ENCODE data around the gene DNAJC15.

DNAJC15 gene

GRCh38 chr13:43077461-43077860, 54.1 kb downstream of the DNAJC15 start:
- no peak overlapping the region for H4K91ac ChIP-seq (ENCODE audit: low read depth, low read length, poor library complexity)
- no peak overlapping the region for H3K14ac ChIP-seq (ENCODE audit: low read length)
- no peak overlapping the region for H2AFZ ChIP-seq (ENCODE audit: low read length)
- H3K4ac ChIP-seq (ENCODE audit: low read length): no peak overlapping the region
- no peak overlapping the region for H3K18ac ChIP-seq (ENCODE audit: low read length)
- no CpG with 5 or more reads among the region's 1 CpG for WGBS, 2 donors (ENCODE audit: extremely low coverage in 2 of 2, insufficient read length in 2 of 2, insufficient replicate concordance in 1 of 2)
- no peaks in the 10 kb centered on the region for H3K9me3 ChIP-seq (replicated peaks in 1 of 2; ENCODE audit: control insufficient read depth in 2 of 2, insufficient read depth in 1 of 2, low read depth in 1 of 2, low read length in 2 of 2)
- H2BK12ac ChIP-seq (ENCODE audit: low read length): no peak overlapping the region
- H3K23ac ChIP-seq (ENCODE audit: low read depth, low read length, poor library complexity): no peak overlapping the region
- H3K4me2 ChIP-seq (ENCODE audit: insufficient read depth, low read length, poor library complexity, severe bottlenecking): no peak overlapping the region
- H3K36me3 ChIP-seq (replicated peaks in 1 of 2; ENCODE audit: control insufficient read depth in 2 of 2, insufficient read depth in 2 of 2, low read length in 2 of 2): no peaks in the 10 kb centered on the region
- no peak for DNase-seq (ENCODE audit: low spot score)
- H2AK5ac ChIP-seq (ENCODE audit: low read depth, low read length): no peak overlapping the region
- H2BK120ac ChIP-seq (ENCODE audit: low read depth, low read length): no peak overlapping the region
- no peak overlapping the region for H3K4me3 ChIP-seq (ENCODE audit: low read length in 2 of 2)
- no peak overlapping the region for H4K8ac ChIP-seq (ENCODE audit: low read depth, low read length)
- no peak overlapping the region for H2BK5ac ChIP-seq (ENCODE audit: low read length)
- no peaks in the 10 kb centered on the region for H3K79me1 ChIP-seq (ENCODE audit: low read depth, low read length)
- no peak overlapping the region for H2BK15ac ChIP-seq (ENCODE audit: low read length)
- H3K4me1 ChIP-seq (ENCODE audit: control insufficient read depth in 2 of 2, insufficient read depth in 1 of 2, low read depth in 1 of 2, low read length in 2 of 2): peaks cover 10 to 12% of the 10 kb centered on the region in 2 donors
- no peak overlapping the region for H3K9ac ChIP-seq (ENCODE audit: low read depth, low read length, poor library complexity)
- H3K27me3 ChIP-seq (ENCODE audit: control insufficient read depth in 3 of 3, insufficient read depth in 3 of 3, low read depth in 1 of 3, low read length in 3 of 3): no peaks in the 10 kb centered on the region
- H3K27ac ChIP-seq (replicated peaks; ENCODE audit: low read length): peak overlapping the region; percentile 40

GRCh38 chr13:43077906-43078305, 54.5 kb downstream of the DNAJC15 start:
- WGBS, 2 donors (ENCODE audit: extremely low coverage in 2 of 2, insufficient read length in 2 of 2, insufficient replicate concordance in 1 of 2): no CpG with 5 or more reads among the region's 4 CpGs
- H2BK12ac ChIP-seq (ENCODE audit: low read length): no peak overlapping the region
- no peak overlapping the region for H3K4ac ChIP-seq (ENCODE audit: low read length)
- no peak overlapping the region for H3K14ac ChIP-seq (ENCODE audit: low read length)
- no peak overlapping the region for H2BK5ac ChIP-seq (ENCODE audit: low read length)
- DNase-seq (ENCODE audit: low spot score): no peak
- no peak overlapping the region for H3K9ac ChIP-seq (ENCODE audit: low read depth, low read length, poor library complexity)
- no peak overlapping the region for H3K4me2 ChIP-seq (ENCODE audit: insufficient read depth, low read length, poor library complexity, severe bottlenecking)
- no peaks in the 10 kb centered on the region for H3K27me3 ChIP-seq (ENCODE audit: control insufficient read depth in 3 of 3, insufficient read depth in 3 of 3, low read depth in 1 of 3, low read length in 3 of 3)
- no peak overlapping the region for H3K18ac ChIP-seq (ENCODE audit: low read length)
- peaks cover 10 to 12% of the 10 kb centered on the region in 2 donors for H3K4me1 ChIP-seq (ENCODE audit: control insufficient read depth in 2 of 2, insufficient read depth in 1 of 2, low read depth in 1 of 2, low read length in 2 of 2)
- no peak overlapping the region for H3K27ac ChIP-seq (replicated peaks; ENCODE audit: low read length)
- H4K91ac ChIP-seq (ENCODE audit: low read depth, low read length, poor library complexity): no peak overlapping the region
- H2BK120ac ChIP-seq (ENCODE audit: low read depth, low read length): no peak overlapping the region
- no peak overlapping the region for H2BK15ac ChIP-seq (ENCODE audit: low read length)
- H3K79me1 ChIP-seq (ENCODE audit: low read depth, low read length): no peaks in the 10 kb centered on the region
- H3K4me3 ChIP-seq (ENCODE audit: low read length in 2 of 2): no peak overlapping the region
- H2AK5ac ChIP-seq (ENCODE audit: low read depth, low read length): no peak overlapping the region
- H2AFZ ChIP-seq (ENCODE audit: low read length): peak overlapping the region; percentile 63
- no peak overlapping the region for H3K23ac ChIP-seq (ENCODE audit: low read depth, low read length, poor library complexity)
- no peak overlapping the region for H4K8ac ChIP-seq (ENCODE audit: low read depth, low read length)
- H3K36me3 ChIP-seq (replicated peaks in 1 of 2; ENCODE audit: control insufficient read depth in 2 of 2, insufficient read depth in 2 of 2, low read length in 2 of 2): no peaks in the 10 kb centered on the region
- no peaks in the 10 kb centered on the region for H3K9me3 ChIP-seq (replicated peaks in 1 of 2; ENCODE audit: control insufficient read depth in 2 of 2, insufficient read depth in 1 of 2, low read depth in 1 of 2, low read length in 2 of 2)

DNA sequence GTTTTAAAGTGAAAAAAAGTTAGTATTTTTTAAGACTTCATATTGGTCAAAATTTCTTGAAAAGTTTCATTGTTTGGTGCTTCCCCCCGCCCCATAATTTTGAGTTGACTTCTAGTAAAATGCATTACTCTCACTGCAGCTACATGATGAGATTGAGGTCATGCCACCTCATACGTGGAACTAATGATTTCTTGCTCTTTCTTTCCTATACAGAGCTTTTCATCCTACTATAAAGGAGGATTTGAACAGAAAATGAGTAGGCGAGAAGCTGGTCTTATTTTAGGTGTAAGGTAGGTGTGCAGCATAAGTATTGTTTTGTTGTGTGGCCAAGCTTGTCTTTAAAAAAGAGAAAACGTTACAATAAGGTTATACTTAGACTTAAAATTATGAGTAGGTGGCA, 55.0 kb downstream of the DNAJC15 start:
- H2AK5ac ChIP-seq (ENCODE audit: low read depth, low read length): no peak overlapping the region
- H2BK15ac ChIP-seq (ENCODE audit: low read length): no peak overlapping the region
- H3K27ac ChIP-seq (replicated peaks; ENCODE audit: low read length): no peak overlapping the region
- no peak overlapping the region for H2BK120ac ChIP-seq (ENCODE audit: low read depth, low read length)
- no peak overlapping the region for H4K91ac ChIP-seq (ENCODE audit: low read depth, low read length, poor library complexity)
- H3K14ac ChIP-seq (ENCODE audit: low read length): no peak overlapping the region
- no peak overlapping the region for H3K23ac ChIP-seq (ENCODE audit: low read depth, low read length, poor library complexity)
- no peak overlapping the region for H3K4me3 ChIP-seq (ENCODE audit: low read length in 2 of 2)
- no peaks in the 10 kb centered on the region for H3K79me1 ChIP-seq (ENCODE audit: low read depth, low read length)
- no peak overlapping the region for H3K18ac ChIP-seq (ENCODE audit: low read length)
- no peak overlapping the region for H3K4me2 ChIP-seq (ENCODE audit: insufficient read depth, low read length, poor library complexity, severe bottlenecking)
- H2BK12ac ChIP-seq (ENCODE audit: low read length): no peak overlapping the region
- no peaks in the 10 kb centered on the region for H3K9me3 ChIP-seq (replicated peaks in 1 of 2; ENCODE audit: control insufficient read depth in 2 of 2, insufficient read depth in 1 of 2, low read depth in 1 of 2, low read length in 2 of 2)
- no peaks in the 10 kb centered on the region for H3K27me3 ChIP-seq (ENCODE audit: control insufficient read depth in 3 of 3, insufficient read depth in 3 of 3, low read depth in 1 of 3, low read length in 3 of 3)
- no peak overlapping the region for H3K9ac ChIP-seq (ENCODE audit: low read depth, low read length, poor library complexity)
- no peak for DNase-seq (ENCODE audit: low spot score)
- H3K4me1 ChIP-seq (ENCODE audit: control insufficient read depth in 2 of 2, insufficient read depth in 1 of 2, low read depth in 1 of 2, low read length in 2 of 2): peaks cover 8 to 12% of the 10 kb centered on the region in 2 donors
- WGBS, 2 donors (ENCODE audit: extremely low coverage in 2 of 2, insufficient read length in 2 of 2, insufficient replicate concordance in 1 of 2): no CpG with 5 or more reads among the region's 4 CpGs
- no peak overlapping the region for H3K4ac ChIP-seq (ENCODE audit: low read length)
- no peak overlapping the region for H2AFZ ChIP-seq (ENCODE audit: low read length)
- H2BK5ac ChIP-seq (ENCODE audit: low read length): no peak overlapping the region
- H4K8ac ChIP-seq (ENCODE audit: low read depth, low read length): no peak overlapping the region
- H3K36me3 ChIP-seq (replicated peaks in 1 of 2; ENCODE audit: control insufficient read depth in 2 of 2, insufficient read depth in 2 of 2, low read length in 2 of 2): no peaks in the 10 kb centered on the region

- H2AFZ ChIP-seq (ENCODE audit: low read length): no peak overlapping the region
- H3K4me1 ChIP-seq (ENCODE audit: control insufficient read depth in 2 of 2, insufficient read depth in 1 of 2, low read depth in 1 of 2, low read length in 2 of 2): peaks cover 8 to 12% of the 10 kb centered on the region in 2 donors
- no peak overlapping the region for H3K27ac ChIP-seq (replicated peaks; ENCODE audit: low read length)
- no peak overlapping the region for H4K91ac ChIP-seq (ENCODE audit: low read depth, low read length, poor library complexity)
- no peak overlapping the region for H3K9ac ChIP-seq (ENCODE audit: low read depth, low read length, poor library complexity)
- H2BK15ac ChIP-seq (ENCODE audit: low read length): no peak overlapping the region
- no peak for DNase-seq (ENCODE audit: low spot score)
- H2BK120ac ChIP-seq (ENCODE audit: low read depth, low read length): no peak overlapping the region
- no peak overlapping the region for H2AK5ac ChIP-seq (ENCODE audit: low read depth, low read length)
- no peaks in the 10 kb centered on the region for H3K27me3 ChIP-seq (ENCODE audit: control insufficient read depth in 3 of 3, insufficient read depth in 3 of 3, low read depth in 1 of 3, low read length in 3 of 3)
- H4K8ac ChIP-seq (ENCODE audit: low read depth, low read length): no peak overlapping the region
- no peak overlapping the region for H3K4ac ChIP-seq (ENCODE audit: low read length)
- H2BK12ac ChIP-seq (ENCODE audit: low read length): no peak overlapping the region
- no peak overlapping the region for H3K23ac ChIP-seq (ENCODE audit: low read depth, low read length, poor library complexity)
- H3K4me3 ChIP-seq (ENCODE audit: low read length in 2 of 2): no peak overlapping the region
- no CpG with 5 or more reads among the region's 2 CpGs for WGBS, 2 donors (ENCODE audit: extremely low coverage in 2 of 2, insufficient read length in 2 of 2, insufficient replicate concordance in 1 of 2)
- H3K14ac ChIP-seq (ENCODE audit: low read length): no peak overlapping the region
- H3K4me2 ChIP-seq (ENCODE audit: insufficient read depth, low read length, poor library complexity, severe bottlenecking): no peak overlapping the region
- H3K18ac ChIP-seq (ENCODE audit: low read length): no peak overlapping the region
- H3K36me3 ChIP-seq (replicated peaks in 1 of 2; ENCODE audit: control insufficient read depth in 2 of 2, insufficient read depth in 2 of 2, low read length in 2 of 2): no peaks in the 10 kb centered on the region
- no peaks in the 10 kb centered on the region for H3K9me3 ChIP-seq (replicated peaks in 1 of 2; ENCODE audit: control insufficient read depth in 2 of 2, insufficient read depth in 1 of 2, low read depth in 1 of 2, low read length in 2 of 2)
- H3K79me1 ChIP-seq (ENCODE audit: low read depth, low read length): no peaks in the 10 kb centered on the region
- H2BK5ac ChIP-seq (ENCODE audit: low read length): no peak overlapping the region
Observed at GRCh38 chr13:43079392-43079931, 56.1 kb downstream of the DNAJC15 start.

All from neuronal stem cell (in vitro differentiated cells).